ENCODE data around the gene MAD2L1BP.

MAD2L1BP gene

DNA sequence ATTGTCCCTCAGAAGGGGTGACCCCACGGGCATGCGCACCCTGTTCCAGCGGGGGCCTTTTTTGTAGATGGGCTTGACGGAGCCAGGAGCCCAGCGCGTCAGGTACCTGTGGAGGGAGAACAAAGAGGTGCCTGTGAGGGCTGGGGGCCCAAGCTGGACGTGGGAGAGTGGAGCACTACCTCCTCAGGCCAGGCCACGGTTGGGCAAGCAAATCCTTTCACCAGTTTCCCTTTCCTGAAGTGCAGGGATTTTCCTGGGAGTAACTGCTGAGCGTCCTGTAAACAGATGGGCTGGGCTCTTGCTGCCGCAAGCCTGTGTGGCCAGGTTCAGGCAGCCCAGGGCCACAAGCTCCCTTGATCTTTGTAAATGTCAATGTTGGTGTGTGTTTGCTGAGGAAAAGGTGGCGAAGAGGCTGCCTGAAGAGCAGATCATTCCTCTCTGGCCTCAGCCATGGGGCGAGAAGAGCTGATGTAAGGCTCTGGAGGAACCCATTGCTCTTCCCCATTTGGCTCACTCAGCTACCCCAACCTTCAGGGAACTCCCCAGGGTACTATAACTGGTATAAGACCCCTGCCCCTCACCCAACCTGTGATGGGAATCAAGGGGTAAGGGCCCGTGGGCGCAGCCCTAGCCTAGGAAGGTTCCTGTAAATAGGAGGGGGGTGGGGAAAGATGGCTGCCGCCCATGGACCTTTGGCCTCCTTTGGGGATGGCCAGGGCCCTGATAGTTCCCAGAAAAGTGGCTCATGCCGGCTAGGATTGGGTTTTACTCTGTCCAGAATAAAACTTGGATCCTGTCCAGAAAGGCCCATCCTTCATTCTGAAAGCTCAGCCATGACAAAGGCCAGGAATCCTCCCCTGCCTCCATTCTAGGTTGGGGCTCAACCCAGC, 36.4 kb downstream of the MAD2L1BP start:
- peak overlapping the region; percentile 75 for H3K27ac Mint-ChIP-seq
- DNase-seq: no peak
- TF ChIP-seq, protein P1, sequence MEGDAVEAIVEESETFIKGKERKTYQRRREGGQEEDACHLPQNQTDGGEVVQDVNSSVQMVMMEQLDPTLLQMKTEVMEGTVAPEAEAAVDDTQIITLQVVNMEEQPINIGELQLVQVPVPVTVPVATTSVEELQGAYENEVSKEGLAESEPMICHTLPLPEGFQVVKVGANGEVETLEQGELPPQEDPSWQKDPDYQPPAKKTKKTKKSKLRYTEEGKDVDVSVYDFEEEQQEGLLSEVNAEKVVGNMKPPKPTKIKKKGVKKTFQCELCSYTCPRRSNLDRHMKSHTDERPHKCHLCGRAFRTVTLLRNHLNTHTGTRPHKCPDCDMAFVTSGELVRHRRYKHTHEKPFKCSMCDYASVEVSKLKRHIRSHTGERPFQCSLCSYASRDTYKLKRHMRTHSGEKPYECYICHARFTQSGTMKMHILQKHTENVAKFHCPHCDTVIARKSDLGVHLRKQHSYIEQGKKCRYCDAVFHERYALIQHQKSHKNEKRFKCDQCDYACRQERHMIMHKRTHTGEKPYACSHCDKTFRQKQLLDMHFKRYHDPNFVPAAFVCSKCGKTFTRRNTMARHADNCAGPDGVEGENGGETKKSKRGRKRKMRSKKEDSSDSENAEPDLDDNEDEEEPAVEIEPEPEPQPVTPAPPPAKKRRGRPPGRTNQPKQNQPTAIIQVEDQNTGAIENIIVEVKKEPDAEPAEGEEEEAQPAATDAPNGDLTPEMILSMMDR (IDR thresholded peaks at IDR 0.05): no peak
- no peak overlapping the region for H3K4me3 Mint-ChIP-seq
- peaks cover 34% of the 10 kb centered on the region for H3K36me3 Mint-ChIP-seq (ENCODE audit: low read depth)
- H3K9me3 Mint-ChIP-seq: no peaks in the 10 kb centered on the region
- H3K4me1 Mint-ChIP-seq: peaks cover 69% of the 10 kb centered on the region
- peaks cover under 1% of the 10 kb centered on the region for H3K27me3 Mint-ChIP-seq (ENCODE audit: low read depth, poor library complexity)

GRCh38 chr6:43673444-43674084, 37.9 kb downstream of the MAD2L1BP start:
- Mint-ChIP-seq H3K4me1 (peaks cover 54% of the 10 kb centered on the region), H3K36me3 (ENCODE audit: low read depth) (peaks cover 45% of the 10 kb centered on the region), H3K9me3 (no peaks in the 10 kb centered on the region), H3K27me3 (ENCODE audit: low read depth, poor library complexity) (no peaks in the 10 kb centered on the region), H3K4me3 (no peak overlapping the region), H3K27ac (peak overlapping the region; percentile 96)
- peak; percentile 31 for DNase-seq
- TF ChIP-seq, protein P1 (IDR thresholded peaks at IDR 0.05): no peak

GRCh38 chr6:43674291-43674690, 38.7 kb downstream of the MAD2L1BP start:
- peaks cover 45% of the 10 kb centered on the region for H3K36me3 Mint-ChIP-seq (ENCODE audit: low read depth)
- peak overlapping the region; percentile 86 for H3K27ac Mint-ChIP-seq
- no peaks in the 10 kb centered on the region for H3K27me3 Mint-ChIP-seq (ENCODE audit: low read depth, poor library complexity)
- H3K4me3 Mint-ChIP-seq: no peak overlapping the region
- DNase-seq: no peak
- no peaks in the 10 kb centered on the region for H3K9me3 Mint-ChIP-seq
- peaks cover 51% of the 10 kb centered on the region for H3K4me1 Mint-ChIP-seq
- TF ChIP-seq, protein P1 (IDR thresholded peaks at IDR 0.05): no peak

DNA sequence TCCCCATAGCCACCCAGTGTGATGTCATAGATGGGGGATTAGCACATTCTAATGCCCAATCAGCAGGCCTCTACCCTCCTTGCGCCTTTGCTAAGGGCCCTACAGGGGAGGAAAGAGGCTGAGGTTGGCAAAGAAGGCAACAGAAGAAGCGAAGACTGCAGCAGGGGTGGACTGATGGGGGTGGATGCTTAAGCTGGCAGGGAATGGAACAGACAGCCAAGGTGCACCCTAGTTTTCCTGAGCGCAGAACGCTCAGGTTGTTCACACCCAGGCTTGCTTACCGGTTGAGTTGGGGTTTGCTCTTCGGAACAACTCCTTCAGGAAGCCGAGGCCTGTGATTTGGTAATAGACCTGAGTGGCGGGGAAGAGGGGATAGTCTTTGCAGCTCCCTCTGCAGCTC, 39.3 kb downstream of the MAD2L1BP start:
- no peak overlapping the region for H3K4me3 Mint-ChIP-seq
- H3K27ac Mint-ChIP-seq: peak overlapping the region; percentile 73
- no peaks in the 10 kb centered on the region for H3K27me3 Mint-ChIP-seq (ENCODE audit: low read depth, poor library complexity)
- TF ChIP-seq, protein P1 (IDR thresholded peaks at IDR 0.05): no peak
- DNase-seq: no peak
- H3K9me3 Mint-ChIP-seq: no peaks in the 10 kb centered on the region
- H3K4me1 Mint-ChIP-seq: peaks cover 51% of the 10 kb centered on the region
- peaks cover 47% of the 10 kb centered on the region for H3K36me3 Mint-ChIP-seq (ENCODE audit: low read depth)

- Mint-ChIP-seq H3K9me3 (no peaks in the 10 kb centered on the region), H3K27me3 (ENCODE audit: low read depth, poor library complexity) (no peaks in the 10 kb centered on the region), H3K4me1 (peaks cover 53% of the 10 kb centered on the region), H3K27ac (no peak overlapping the region), H3K36me3 (ENCODE audit: low read depth) (peaks cover 51% of the 10 kb centered on the region), H3K4me3 (no peak overlapping the region)
- no peak for DNase-seq
- TF ChIP-seq, protein P1 (IDR thresholded peaks at IDR 0.05): no peak
These were observed 41.4 kb downstream of the MAD2L1BP start for GRCh38 chr6:43676962-43677606.

Measured in nephron progenitor cell (in vitro differentiated cells).